AG20443 (cell line): ENCODE data around the gene ZNF488.

Source experiments
- DNase-seq: peaks from one replicate; pipeline ENCODE4 v3.0.0; 2012; ENCODE audit warnings: low spot score, mixed read lengths

Gene ZNF488

DNA sequence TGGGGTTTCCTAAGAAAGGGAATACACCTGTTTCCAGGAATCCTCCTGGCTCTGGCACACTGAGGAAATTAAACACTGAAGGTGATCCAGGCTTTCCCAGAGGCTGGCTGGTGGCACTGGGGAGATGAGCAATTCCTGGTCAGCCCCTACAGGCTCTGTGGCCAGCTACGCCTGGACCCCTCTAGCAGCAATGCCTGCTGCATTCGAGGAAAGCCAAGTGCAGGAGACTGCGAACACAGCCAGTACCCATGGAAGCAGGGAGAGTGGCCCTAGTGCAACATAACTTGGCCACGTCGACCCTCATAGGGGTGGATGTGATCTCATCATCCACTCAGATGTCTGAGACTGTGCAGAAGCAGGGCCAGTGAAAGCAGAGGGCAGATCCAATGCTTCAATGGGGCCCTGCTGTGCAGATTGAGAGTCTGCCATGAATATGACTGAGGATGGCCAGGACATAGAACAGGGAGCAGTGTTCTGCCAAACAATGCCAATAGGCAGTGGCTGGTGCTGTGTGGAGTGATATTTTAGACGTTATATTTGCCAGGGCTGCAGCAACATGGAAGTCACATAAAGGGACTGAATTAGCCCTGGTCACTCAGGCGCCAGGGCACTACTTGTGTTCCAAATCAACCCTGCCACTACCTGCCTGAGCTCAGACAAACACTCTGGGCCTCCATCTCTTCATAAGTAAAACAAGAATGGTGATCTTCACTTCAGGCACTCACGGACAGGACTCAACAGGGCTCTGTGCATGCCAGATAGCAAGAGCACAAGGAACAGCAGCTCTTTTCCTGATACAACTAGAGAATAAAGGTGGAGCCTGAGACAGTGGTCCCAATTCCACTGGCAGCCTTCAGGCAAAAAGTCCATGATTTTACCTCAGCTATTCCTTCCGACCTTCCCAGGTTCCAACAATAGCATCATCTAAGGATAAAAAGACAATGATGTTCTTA is 2.4 kb downstream of the ZNF488 start:
- peak; percentile 5 for DNase-seq

DNA sequence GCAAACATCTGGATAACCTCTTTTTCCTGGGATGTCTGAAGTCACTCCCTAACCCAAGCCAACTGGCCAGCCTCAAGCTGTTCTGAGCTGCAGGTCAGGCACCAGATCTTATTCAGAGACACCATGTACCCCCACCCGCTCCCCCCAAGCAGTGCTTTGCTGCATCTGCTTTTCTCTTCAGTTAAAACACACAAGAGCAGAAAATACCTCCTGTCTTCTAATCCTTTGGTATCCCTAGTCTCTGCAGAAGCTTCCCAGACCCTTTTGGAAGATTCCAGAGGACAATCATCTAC is 3.0 kb downstream of the ZNF488 start:
- DNase-seq: peak; percentile 7

DNA sequence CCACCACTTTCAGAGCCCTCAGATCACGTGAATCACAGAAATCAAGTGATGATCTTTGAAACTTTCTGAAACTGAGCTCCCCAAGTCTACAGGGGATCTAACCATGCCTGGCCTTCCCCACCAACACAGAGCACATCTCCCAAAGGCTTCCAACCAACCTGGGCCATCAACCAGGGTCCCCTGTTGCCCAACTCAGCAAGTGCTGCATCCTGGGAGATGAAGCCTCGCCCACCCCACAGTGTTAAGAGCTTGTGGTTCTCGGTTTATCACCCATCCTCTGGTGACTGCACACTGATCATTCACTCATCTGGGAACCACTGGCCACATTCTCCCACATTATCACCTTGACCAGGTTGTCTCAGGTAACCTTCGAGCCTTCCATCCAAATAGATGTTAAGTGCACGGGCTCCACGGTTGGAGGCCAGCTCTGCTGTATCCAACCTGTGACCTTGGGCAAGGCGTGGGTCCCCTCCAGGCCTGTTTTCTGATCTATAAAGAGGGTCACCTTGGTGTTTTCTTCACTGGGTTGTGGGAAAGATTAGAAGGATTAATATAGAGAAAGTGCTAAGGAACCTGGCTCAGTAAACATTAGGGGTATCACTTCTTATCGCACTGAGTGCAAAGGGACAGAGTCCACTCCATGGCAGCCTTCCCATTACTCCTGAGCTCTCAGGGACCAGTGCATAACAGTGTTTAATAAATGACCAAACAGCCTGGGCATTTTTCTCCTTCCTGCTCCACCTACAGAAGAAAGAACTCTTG is 3.6 kb downstream of the ZNF488 start:
- peak; percentile 6 for DNase-seq

DNA sequence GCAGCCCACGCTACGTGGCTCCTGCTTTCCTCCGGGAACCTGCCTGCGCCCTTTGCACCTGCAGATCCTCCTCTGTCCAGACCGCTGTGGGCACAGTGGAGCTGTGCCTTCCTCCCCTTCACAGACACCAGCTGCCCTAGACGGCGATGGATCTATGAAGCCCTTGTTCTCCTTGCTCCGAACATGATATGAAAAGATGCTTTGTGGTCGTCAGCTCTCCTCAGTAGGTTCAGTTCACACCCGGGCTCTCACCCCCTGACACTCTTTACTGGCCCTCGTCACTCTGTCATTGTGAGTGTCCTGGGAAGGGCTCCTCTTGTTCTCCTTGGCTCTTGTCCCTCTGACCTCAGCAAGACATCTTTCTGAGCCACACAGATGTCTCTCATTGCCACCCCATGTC is 4.2 kb downstream of the ZNF488 start:
- peak; percentile 7 for DNase-seq

DNA sequence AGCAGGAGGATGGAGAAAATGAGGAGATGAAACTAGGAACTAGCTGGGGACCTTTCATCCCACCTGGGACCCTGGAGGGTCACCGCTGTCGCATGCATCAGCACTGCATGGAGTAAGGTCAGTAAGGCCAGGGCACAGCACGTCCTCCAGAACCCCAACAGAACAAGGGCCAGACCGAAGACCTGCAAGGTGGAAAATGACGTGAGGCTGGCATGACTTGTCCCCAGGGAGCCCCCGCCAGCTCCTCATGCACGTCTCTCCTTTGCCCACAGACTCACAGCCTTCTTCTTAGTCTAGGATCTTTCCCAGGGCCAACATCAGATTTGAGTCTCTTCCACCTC is 4.7 kb downstream of the ZNF488 start:
- DNase-seq: peak; percentile 4

DNA sequence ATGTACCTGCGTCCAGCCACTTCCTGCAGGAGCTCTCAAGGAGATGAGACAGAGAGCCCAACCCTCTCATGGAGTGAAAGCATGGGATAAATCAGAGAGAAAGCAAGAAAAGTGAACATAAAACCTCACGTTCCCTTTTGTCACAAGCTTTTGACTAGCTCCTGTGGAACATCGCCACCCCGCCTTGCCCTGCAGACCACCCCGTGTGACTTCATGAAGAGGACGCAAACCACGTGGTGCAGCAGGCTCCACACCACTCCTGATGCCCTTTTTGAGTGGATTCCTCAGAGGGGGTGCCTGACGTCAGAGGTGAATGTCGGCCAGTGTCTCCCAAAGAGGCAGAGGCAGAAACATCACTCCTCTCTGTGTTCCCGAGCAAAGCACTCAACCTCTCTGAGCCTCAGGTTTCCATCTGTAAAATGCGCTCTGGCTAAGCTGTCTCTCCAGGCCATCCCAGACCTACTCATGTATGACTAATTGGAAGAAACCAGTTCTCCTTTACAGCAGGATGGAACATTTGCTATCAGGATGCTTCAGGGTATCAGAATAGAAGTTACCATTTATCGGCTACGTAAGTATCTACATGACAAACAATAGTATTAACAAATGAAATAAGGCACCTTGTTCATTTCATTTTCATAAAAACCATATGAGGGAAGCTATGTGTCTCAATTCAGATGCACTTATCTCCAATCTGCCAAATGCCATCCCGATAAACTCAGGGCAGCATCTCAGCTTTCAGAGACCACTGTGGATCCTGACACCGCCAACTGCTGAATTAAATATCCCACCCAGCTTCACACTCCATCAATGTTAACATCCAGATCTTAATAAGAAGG is 5.3 kb downstream of the ZNF488 start:
- peak; percentile 4 for DNase-seq

- DNase-seq: no peak
These were observed 5.9 kb downstream of the ZNF488 start for GRCh38 chr10:47378183-47378510.

DNA sequence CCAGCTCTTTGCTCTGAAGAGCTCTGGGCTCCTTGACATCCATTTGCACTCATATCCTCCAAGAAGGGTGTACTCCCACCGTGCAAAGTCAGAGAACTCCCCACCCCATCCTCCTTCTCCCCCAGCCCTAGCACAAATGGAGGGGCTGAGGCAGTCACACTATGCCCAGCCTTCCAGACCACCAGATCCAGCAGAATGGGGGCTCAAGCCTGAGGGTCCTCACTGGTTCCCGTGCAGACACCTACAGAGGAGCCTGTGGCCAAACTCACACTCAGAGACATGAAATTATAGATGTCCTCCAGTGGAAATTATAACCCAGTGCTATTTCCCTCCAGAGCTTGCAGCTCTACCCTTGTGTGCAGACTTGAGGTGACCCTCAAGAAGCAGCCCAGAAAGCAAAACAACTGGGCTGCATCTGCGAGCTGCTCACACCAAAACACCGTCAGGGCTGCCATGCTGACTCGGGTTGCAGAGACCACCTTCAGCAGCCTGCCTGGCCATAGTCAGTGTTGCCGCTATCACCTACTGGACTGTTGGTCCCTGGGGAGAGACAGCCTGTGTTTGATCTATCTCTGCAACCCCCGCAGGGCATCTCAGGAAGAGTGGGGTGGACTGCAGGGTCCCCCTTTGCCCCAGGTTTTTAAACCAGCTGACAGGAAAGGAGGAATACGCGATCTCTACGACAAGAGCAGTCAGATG is 7.4 kb downstream of the ZNF488 start:
- peak; percentile 4 for DNase-seq

DNA sequence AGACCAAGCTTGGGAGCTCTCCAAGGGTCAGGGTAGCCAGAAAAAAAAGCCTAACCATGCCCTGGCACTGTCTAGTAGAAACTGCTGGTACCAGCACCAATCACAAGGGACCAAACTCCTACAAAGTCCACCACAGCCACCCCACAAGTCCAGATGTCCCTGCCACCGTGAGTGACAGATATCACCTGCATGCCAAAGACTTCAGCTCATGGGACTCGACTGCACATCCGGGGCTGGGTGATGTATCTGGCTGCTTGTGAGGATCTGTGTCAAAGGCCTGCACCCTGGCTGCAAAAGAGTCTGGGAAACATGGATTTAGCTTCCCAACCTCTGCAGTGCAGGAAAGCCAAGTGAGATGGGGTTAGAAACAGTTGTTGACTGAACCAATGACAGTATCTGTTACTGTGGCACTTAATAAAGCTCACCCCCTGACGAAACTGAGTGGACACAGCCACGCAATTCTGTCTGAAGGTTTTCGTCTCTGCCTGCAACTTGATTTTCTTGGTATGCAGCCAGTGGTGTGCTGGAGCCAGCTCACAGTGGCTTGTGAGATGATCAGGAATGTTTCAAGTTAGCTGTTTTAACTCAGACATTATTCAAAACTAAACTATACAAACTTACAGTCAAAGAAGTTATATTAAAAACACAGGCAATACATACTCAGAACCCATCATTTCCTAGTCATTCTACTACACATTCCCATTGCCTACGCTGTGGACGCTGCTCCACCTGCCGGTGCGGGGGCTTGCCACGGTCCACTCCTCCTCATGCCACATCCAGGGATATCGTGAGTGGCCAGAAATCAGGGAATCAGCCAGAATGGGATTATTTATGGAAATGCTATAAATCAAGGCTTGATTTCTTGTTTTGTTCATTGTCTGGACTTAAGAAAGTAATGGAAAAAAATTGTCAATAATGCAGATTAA is 9.2 kb downstream of the ZNF488 start:
- peak; percentile 67 for DNase-seq

GRCh38 chr10:47372726-47373125 is 11.4 kb downstream of the ZNF488 start:
- DNase-seq: no peak

DNA sequence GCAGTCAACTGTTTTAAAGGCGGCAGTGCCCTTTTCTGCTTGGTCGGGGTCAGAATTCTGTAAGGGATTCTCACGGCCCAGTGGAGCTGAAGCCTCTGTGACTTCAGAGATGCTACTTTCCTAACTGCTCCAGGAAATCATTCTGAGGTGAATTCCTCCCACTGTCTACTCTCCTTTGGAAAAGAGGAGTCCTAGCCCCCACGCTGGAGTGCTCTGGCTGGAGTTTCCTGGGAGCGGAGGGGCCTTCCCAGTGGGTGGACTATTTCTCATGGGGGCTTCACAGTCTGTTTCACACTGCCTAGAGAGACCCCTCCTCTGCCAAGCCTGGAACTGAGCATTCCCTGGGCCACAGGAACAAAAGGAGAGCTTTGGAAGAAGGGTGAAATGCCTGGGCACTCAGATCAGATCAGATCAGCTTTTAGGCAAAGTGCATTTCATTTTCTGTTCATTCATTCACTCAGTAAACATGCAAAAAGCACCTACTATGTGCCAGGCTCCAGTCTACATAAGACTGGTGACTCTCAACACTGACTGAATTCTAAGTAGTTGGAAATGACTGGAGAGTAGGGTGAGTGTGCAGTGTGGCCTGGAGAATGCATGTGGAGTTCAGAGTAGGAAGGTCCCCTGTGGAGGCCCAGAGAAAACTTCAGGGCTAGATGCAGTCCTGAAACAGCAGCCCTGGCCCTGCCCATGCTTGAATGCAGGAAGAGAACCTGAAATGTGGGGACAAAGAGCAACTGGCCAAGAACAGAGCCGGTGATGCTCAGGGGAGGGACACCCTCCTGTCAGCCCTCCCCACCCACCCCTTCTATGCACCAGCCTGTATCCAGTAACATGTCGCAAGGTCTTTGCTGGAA is 12.2 kb downstream of the ZNF488 start:
- no peak for DNase-seq

DNA sequence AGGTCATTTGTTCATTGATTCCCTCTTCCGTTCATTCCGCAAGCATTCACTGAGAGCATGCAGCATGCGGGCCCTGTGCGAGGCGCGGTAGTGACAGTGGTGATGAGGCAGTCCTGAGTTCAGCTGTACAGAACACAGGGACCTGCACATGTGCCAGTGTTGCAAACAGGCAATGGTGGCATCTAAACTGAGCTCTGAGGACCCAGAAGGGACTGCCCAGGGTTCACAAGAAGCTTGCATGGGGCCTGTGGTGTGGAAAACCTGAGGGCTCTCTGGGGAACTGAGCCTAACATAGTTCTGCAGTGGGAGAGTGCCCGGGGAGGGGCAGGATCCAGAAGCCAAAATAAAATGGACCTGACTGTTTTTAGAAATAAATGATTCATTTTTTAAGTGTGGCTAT is 13.2 kb downstream of the ZNF488 start:
- DNase-seq: no peak

DNA sequence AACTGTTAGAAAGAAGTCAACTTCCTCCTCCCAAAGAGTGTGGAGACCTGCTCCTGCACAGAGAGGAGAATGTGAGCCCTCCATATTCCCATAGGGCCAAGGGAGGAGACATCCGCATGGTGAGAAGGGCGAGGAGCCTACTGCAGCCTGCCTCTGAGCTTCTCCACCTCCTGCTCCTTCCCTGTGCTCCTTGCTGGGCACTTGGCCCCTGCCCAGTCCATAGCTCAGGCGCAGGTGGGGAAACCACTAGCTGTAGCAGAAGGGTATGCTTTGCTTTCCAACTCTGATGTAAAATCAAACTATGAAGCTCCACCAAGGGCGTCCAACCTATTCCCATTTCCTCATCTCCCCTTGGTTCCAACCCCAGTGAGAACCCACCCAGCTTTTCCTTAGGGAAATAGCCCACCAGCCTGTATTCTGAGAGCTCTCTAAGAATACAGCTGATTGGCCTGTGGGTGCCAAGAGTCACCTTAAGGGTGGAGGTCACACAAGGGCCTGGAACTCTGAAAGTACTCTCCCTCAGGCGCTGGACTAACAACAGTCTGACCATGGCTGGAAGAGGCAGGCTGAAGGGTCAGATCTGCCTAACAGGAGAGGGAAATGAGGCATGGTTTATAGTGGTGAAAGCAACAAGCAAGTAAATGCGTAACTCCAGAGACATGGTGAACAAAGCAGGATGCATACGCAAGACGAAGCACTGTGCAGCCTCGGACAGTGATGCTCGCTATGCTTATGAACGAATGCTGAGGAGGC is 13.9 kb downstream of the ZNF488 start:
- DNase-seq: no peak

GRCh38 chr10:47369251-47369894 is 14.7 kb downstream of the ZNF488 start:
- DNase-seq: no peak

DNA sequence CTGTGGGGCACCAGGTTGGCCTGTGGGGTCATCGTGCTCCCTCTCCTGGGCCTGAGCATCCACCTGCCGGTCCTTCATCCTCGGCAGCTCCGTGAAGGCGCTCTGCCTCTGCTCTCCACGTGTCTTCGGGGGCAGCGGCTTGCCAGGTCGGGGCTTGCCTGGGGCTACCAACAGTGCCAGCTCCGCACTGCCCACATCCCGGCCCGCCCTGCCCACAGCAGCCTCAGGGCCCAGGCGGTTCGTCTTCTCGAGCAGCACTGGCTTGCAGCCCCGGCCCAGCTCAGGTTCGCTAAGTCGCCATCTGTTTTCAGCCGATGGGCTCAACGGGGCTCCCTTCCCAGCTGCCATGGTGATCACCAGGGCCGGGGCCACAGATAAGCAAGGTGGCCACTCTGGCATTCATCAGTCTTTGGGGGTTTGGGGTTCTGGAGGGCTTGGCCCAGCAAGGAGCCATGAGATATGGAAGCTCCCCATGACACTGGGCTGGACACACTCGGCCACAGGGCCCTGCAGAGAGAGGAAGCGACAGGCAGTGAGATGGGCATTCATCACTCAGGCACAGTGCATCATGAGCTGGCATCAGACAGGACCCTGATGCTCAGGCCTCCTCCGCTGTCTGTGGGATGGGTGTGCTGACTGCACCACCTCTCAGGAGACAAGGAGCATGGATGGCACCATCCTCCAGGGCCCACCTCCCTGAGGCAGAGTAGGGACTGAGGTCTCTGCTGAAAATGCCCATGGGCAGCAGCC is 15.5 kb downstream of the ZNF488 start:
- no peak for DNase-seq

- no peak for DNase-seq
These were observed 16.4 kb downstream of the ZNF488 start for GRCh38 chr10:47367646-47368045.

DNA sequence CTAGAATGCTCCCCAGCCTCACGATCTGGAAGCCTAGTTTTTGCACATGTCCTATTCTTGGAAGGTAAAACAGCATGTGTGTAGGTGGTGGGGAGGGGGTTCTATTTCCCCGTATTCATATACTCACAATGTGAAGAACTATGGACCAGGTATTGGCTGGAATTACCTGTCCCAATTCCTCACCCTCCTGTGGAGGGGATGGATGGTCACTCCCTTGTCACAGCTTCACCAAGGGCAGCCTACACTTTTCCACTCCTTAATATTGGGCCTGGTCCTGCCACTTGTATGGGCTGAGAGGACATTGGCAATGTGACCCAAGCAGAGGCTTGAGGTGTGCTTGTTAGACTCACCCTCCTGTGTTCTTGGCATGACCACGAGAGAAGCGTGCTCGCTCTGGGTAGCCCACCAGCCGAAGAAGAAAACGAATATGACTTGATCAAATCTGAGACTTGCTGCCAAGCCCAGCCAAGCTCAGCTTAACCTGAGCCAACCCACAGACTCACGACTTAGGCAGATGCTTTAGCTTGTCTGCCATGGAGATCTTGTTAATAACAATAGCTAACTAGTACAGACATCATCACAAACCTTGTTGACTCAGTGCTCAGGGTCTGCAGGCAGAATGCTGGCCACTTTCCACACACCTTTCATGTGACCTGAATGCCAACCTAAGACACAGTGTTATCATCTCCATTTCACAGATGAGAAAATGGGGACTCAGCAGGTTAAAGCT is 17.2 kb downstream of the ZNF488 start:
- no peak for DNase-seq
